ENCODE results near the gene RXRA. TPM values are rescaled to one million over a fixed set of nuclear protein-coding genes. Genes with fewer than 3 reads are reported as not detected.

RXRA gene
- total RNA-seq, 3 donors from 2014 or later = 31.0 to 63.0 (median 31.5) TPM

DNA sequence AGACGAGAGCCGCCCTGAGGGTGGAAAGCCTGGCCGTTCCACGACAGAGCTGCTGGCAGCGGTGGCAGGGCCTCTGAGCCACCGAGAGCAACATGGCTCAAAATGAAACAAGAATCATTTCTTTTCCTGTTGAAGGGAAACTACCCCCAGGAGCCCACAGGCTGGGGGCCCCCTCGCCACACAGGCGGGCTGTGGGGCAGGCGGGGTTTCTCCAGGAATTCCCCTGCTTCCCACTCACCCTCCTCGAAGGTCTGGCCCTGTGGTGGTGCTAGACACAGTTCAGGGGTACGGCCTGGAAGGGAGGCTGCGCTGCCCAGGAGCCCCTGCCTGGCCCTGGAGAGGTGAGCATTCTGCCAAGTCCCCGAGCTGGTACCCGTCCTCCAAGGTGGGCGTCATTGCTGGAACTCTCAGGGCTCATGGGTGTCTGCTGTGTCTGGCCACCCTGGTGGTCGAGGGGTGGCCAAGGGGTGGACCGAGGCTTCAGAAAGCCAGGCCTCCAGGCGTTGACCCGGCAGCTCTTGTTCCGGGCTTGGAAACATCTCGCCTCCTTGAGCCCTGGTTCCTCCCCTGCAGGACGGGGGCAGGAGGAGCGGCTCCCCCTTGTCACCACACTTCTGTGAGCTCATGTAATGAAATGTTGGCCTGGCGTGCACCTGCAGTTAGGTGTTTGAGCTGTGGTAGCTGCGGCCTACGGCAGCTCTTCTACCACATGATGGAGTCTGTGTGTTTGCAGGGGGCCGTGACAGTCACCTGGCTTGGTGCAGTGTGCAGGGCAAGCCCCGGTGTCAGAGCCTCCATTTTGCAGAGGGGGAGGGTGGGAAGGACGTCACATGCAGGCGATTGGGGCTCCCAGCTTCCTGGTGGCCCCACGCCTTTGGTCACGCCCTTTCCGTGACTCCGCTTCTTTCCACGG lies 65.3 kb downstream of the RXRA start:
- Histone ChIP-seq H3K36me3 (no peaks in the 10 kb centered on the region), H3K4me3 (peak overlapping the region in 1 of 3 donors; percentile 6), H3K4me1 (peaks cover 6 to 19% of the 10 kb centered on the region in 2 donors), H3K27me3 (no peaks in the 10 kb centered on the region), H3K27ac (peak overlapping the region in 1 of 2 donors; percentile 46), H3K9me3 (no peaks in the 10 kb centered on the region)
- intact Hi-C loops (cut with DNase I; ENCODE audit: low total_unique reads) = no loop called here
- TF ChIP-seq, protein P1, sequence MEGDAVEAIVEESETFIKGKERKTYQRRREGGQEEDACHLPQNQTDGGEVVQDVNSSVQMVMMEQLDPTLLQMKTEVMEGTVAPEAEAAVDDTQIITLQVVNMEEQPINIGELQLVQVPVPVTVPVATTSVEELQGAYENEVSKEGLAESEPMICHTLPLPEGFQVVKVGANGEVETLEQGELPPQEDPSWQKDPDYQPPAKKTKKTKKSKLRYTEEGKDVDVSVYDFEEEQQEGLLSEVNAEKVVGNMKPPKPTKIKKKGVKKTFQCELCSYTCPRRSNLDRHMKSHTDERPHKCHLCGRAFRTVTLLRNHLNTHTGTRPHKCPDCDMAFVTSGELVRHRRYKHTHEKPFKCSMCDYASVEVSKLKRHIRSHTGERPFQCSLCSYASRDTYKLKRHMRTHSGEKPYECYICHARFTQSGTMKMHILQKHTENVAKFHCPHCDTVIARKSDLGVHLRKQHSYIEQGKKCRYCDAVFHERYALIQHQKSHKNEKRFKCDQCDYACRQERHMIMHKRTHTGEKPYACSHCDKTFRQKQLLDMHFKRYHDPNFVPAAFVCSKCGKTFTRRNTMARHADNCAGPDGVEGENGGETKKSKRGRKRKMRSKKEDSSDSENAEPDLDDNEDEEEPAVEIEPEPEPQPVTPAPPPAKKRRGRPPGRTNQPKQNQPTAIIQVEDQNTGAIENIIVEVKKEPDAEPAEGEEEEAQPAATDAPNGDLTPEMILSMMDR (IDR thresholded peaks at IDR 0.05) = no peak
- no peak for TF ChIP-seq POLR2A (IDR thresholded peaks at IDR 0.05)
- TF ChIP-seq POLR2AphosphoS5 (IDR thresholded peaks at IDR 0.05) = no peak
- no peak for DNase-seq (ENCODE audit: low spot score in 2 of 2)

DNA sequence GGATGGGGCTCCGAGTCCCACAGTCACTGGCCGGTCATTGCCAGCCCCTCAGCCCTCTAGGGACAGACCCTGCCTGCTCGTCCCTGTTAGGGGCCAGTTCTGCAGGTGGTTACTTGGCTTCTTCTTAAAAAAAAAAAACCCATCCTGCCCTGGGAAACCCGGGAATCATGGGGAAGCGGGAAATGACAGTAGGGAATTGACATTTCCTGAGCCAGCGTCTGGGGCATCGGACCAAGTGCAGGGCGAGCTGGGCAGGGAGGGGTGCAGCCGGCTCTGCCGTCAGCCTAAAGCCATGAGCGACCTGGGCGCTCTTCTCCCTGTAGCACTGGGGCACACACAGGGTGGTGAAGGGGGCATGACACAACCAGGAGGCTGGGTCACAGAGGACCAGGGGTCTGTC lies 66.6 kb downstream of the RXRA start:
- intact Hi-C loops (cut with DNase I; ENCODE audit: low total_unique reads) = no loop called here
- Histone ChIP-seq H3K9me3 (no peaks in the 10 kb centered on the region), H3K4me3 (no peak overlapping the region), H3K4me1 (peaks cover 6 to 15% of the 10 kb centered on the region in 2 donors), H3K36me3 (no peaks in the 10 kb centered on the region), H3K27ac (no peak overlapping the region), H3K27me3 (no peaks in the 10 kb centered on the region)
- DNase-seq (ENCODE audit: low spot score in 2 of 2) = no peak
- TF ChIP-seq POLR2AphosphoS5 (IDR thresholded peaks at IDR 0.05) = no peak
- TF ChIP-seq, protein P1 (IDR thresholded peaks at IDR 0.05) = no peak
- TF ChIP-seq POLR2A (IDR thresholded peaks at IDR 0.05) = no peak

- Histone ChIP-seq H3K27ac (no peak overlapping the region), H3K27me3 (no peaks in the 10 kb centered on the region), H3K4me1 (peaks cover 6 to 14% of the 10 kb centered on the region in 2 donors), H3K9me3 (no peaks in the 10 kb centered on the region), H3K4me3 (no peak overlapping the region), H3K36me3 (no peaks in the 10 kb centered on the region)
- DNase-seq (ENCODE audit: low spot score in 2 of 2) = no peak
- intact Hi-C loops (cut with DNase I; ENCODE audit: low total_unique reads) = no loop called here
- TF ChIP-seq, protein P1 (IDR thresholded peaks at IDR 0.05) = no peak
- TF ChIP-seq POLR2AphosphoS5 (IDR thresholded peaks at IDR 0.05) (no peak), POLR2A (IDR thresholded peaks at IDR 0.05) (no peak)
Observed at GRCh38 chr9:134393582-134394280, 67.5 kb downstream of the RXRA start.

DNA sequence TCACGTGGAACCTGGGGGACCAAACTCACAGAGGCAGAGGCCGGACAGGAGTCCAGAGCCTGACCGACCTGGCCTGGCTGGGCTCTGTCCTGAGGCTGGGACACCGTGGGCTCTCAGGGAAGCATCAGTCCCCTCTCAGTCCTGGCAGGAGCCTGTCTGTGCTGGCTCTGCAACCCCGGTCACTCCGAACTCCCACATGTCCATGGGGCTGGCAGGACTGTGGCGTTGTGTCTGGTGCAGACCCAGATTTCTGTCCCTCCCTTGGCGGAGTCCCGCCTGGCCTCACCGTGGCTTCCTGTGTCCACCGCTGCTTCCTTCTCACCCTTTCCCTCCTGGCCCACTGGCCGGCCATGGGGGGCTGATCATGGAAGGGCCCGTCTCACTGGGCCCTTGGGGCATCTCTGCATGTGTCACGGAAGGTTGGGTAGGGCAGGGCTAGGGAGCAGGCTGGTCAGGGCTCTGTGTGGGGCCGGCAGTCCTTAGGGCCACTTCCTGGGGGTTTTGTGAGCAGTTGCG lies 68.8 kb downstream of the RXRA start:
- Histone ChIP-seq H3K9me3 (no peaks in the 10 kb centered on the region), H3K36me3 (no peaks in the 10 kb centered on the region), H3K27me3 (no peaks in the 10 kb centered on the region), H3K27ac (peak overlapping the region in 1 of 2 donors; percentile 68), H3K4me3 (no peak overlapping the region), H3K4me1 (peaks cover 6 to 8% of the 10 kb centered on the region in 2 donors)
- TF ChIP-seq, protein P1 (IDR thresholded peaks at IDR 0.05) = no peak
- TF ChIP-seq POLR2AphosphoS5 (IDR thresholded peaks at IDR 0.05) (no peak), POLR2A (IDR thresholded peaks at IDR 0.05) (no peak)
- no peak for DNase-seq (ENCODE audit: low spot score in 2 of 2)
- intact Hi-C loops (cut with DNase I; ENCODE audit: low total_unique reads) = no loop called here
